HepG2 (cell line): ENCODE results near the gene SAPCD2. TPM values are rescaled to one million over a fixed set of nuclear protein-coding genes. Genes with fewer than 3 reads are reported as not detected.

Experiments
- CSRNP1 ChIP-seq: sonication (generic); formaldehyde crosslinking; IDR thresholded peaks from 2 replicates; pipeline ENCODE4 v1.8.1; 2023; ENCODE audit warnings: mild to moderate bottlenecking, missing genetic modification reagents
- DZIP1 ChIP-seq: sonication (generic); formaldehyde crosslinking; IDR thresholded peaks from 2 replicates; pipeline ENCODE4 v1.5.0; 2020; ENCODE audit warnings: mild to moderate bottlenecking, missing genetic modification reagents
- ELF3 ChIP-seq: IDR thresholded peaks from 2 replicates; pipeline ENCODE4 v1.6.1; 2016; ENCODE audit warnings: missing genetic modification reagents, missing compliant biosample characterization
- HMGXB4 ChIP-seq, 2 experiments: sonication (generic) in 1 of 2; formaldehyde crosslinking in 1 of 2; IDR thresholded peaks; 2 replicates each; pipeline versions ENCODE4 v1.4.0 to v1.6.1; 2018 to 2020; ENCODE audit warnings: missing genetic modification reagents in 2 of 2, borderline replicate concordance in 1 of 2, low read depth in 1 of 2, mild to moderate bottlenecking in 1 of 2, missing biosample characterization in 1 of 2
- HOXA3 ChIP-seq: sonication (generic); formaldehyde crosslinking; IDR thresholded peaks from 2 replicates; pipeline ENCODE4 v1.5.0; 2020; ENCODE audit warnings: missing genetic modification reagents
- MTA3 ChIP-seq: sonication (generic); formaldehyde crosslinking; IDR thresholded peaks from 2 replicates; pipeline ENCODE4 v1.4.0; 2020; ENCODE audit warnings: missing genetic modification reagents
- MTERF4 ChIP-seq: sonication (generic); formaldehyde crosslinking; IDR thresholded peaks from 2 replicates; pipeline ENCODE4 v1.8.0; 2023; ENCODE audit warnings: mild to moderate bottlenecking, missing genetic modification reagents
- PTBP1 ChIP-seq: fragments of 200-400 bp; formaldehyde crosslinking; IDR thresholded peaks from 2 replicates; pipeline ENCODE4 v1.6.1; 2018; ENCODE audit warnings: low read length, low read depth; ENCODE audit not compliant: poor library complexity, severe bottlenecking
- REL ChIP-seq: sonication (generic); formaldehyde crosslinking; conservative IDR thresholded peaks from 2 replicates; pipeline ENCODE4 v1.8.0; 2022; ENCODE audit warnings: mild to moderate bottlenecking, missing genetic modification reagents, moderate library complexity
- ZBTB3 ChIP-seq: sonication (generic); formaldehyde crosslinking; IDR thresholded peaks from 2 replicates; pipeline ENCODE4 v1.4.0; 2020; ENCODE audit warnings: low read depth, mild to moderate bottlenecking, moderate library complexity, missing genetic modification reagents, borderline replicate concordance
- ZBTB8A ChIP-seq: sonication (generic); formaldehyde crosslinking; IDR thresholded peaks from 2 replicates; pipeline ENCODE4 v1.4.0; 2020; ENCODE audit warnings: mild to moderate bottlenecking, low read depth, missing genetic modification reagents, borderline replicate concordance
- ZC3H13 ChIP-seq: sonication (generic); formaldehyde crosslinking; IDR thresholded peaks from 2 replicates; pipeline ENCODE4 v1.8.1; 2023; ENCODE audit warnings: mild to moderate bottlenecking, missing genetic modification reagents, moderate library complexity
- ZNF251 ChIP-seq: sonication (generic); formaldehyde crosslinking; IDR thresholded peaks from 2 replicates; pipeline ENCODE4 v1.9.0; 2021; ENCODE audit warnings: mild to moderate bottlenecking, missing genetic modification reagents
- ZNF451 ChIP-seq: sonication (generic); formaldehyde crosslinking; IDR thresholded peaks from 2 replicates; pipeline ENCODE4 v1.5.0; 2020; ENCODE audit warnings: mild to moderate bottlenecking, missing genetic modification reagents
- ZNF710 ChIP-seq: sonication (generic); formaldehyde crosslinking; IDR thresholded peaks from 2 replicates; pipeline ENCODE4 v1.5.0; 2020; ENCODE audit warnings: mild to moderate bottlenecking, missing genetic modification reagents, borderline replicate concordance
- ZSCAN5A ChIP-seq: sonication (generic); formaldehyde crosslinking; IDR thresholded peaks from 2 replicates; pipeline ENCODE4 v1.8.0; 2022; ENCODE audit warnings: mild to moderate bottlenecking, missing genetic modification reagents, borderline replicate concordance
- polyA plus RNA-seq, 8 experiments: library from polyadenylated mRNA; depleted of rRNA in 3 of 8; stranded (reverse) in 7 of 8; unstranded in 1 of 8; fragments of >200 nt; fragmentation: Illumina TruSeq in 4 of 8; extraction: Trizol in 4 of 8; gene quantifications; 2 replicates each; pipeline versions ENCODE4 v1.2.1 to v1.2.3, GENCODE V29; 2011 to 2016; ENCODE audit warnings: low read depth in 4 of 8, missing spikeins in 1 of 8, mixed read lengths in 1 of 8; ENCODE audit not compliant: insufficient read depth in 1 of 8
- total RNA-seq, 5 experiments: library from RNA; depleted of rRNA; stranded (reverse); fragments of >200 nt; fragmentation: Illumina TruSeq; extraction: Trizol; gene quantifications; 2 replicates each; pipeline ENCODE4 v1.2.3, GENCODE V29; 2016; ENCODE audit warnings: low read depth in 1 of 5

The SAPCD2 gene
- total and polyA plus RNA-seq, 2 of the 13 experiments (the other 11 are each of a cell fraction or from before 2014, with no cell fraction given): 21.9 to 42.8 TPM

- 0 out of 2 replicates have a peak, but pooled peaks have one; percentile 60 for TF ChIP-seq CSRNP1 (CRISPR knock-in tag)
- 0 out of 2 replicates have a peak, but pooled peaks have one; percentile 82 for TF ChIP-seq DZIP1 (CRISPR knock-in tag)
- peak; percentile 48; the same call in 1 of the 2 replicates for TF ChIP-seq ZC3H13 (CRISPR knock-in tag)
- 0 out of 2 replicates have a peak, but pooled peaks have one; percentile 53 for TF ChIP-seq ZBTB3 (CRISPR knock-in tag)
- peak in 1 of 2 experiments; percentile 48; a peak in 2 of 4 replicates for TF ChIP-seq HMGXB4 (CRISPR knock-in tag; IDR thresholded peaks at IDR 0.05; ENCODE audit: borderline replicate concordance in 1 of 2, low read depth in 1 of 2)
- TF ChIP-seq REL (CRISPR knock-in tag): peak; percentile 88
- 0 out of 2 replicates have a peak, but pooled peaks have one; percentile 27 for TF ChIP-seq MTERF4
- no peak; the same call in 1 of the 2 replicates for TF ChIP-seq HOXA3 (CRISPR knock-in tag)
- peak; percentile 56 for TF ChIP-seq ZBTB8A (CRISPR knock-in tag)
- TF ChIP-seq MTA3 (CRISPR knock-in tag): no peak
- TF ChIP-seq ELF3 (CRISPR knock-in tag): 0 out of 2 replicates have a peak, but pooled peaks have one; percentile 2
- TF ChIP-seq ZNF451 (CRISPR knock-in tag): peak; percentile 4; the same call in 1 of the 2 replicates
- 0 out of 2 replicates have a peak, but pooled peaks have one; percentile 20 for TF ChIP-seq ZNF710 (CRISPR knock-in tag)
- TF ChIP-seq PTBP1: peak; percentile 69
- TF ChIP-seq ZNF251 (CRISPR knock-in tag): 0 out of 2 replicates have a peak, but pooled peaks have one; percentile 32
- TF ChIP-seq ZSCAN5A (CRISPR knock-in tag): 0 out of 2 replicates have a peak, but pooled peaks have one; percentile 53
These were observed 15.7 kb upstream of the SAPCD2 start (continued) for GRCh38 chr9:137085920-137086530.
